ENCODE data around the gene NET1.

The NET1 gene

GRCh38 chr10:5443429-5443828 lies 31.1 kb downstream of the NET1 start:
- DNase-seq: no peak

GRCh38 chr10:5445006-5445405 lies 32.6 kb downstream of the NET1 start:
- DNase-seq: no peak

- DNase-seq: peak; percentile 14 to 60 (median 48)
Measured at GRCh38 chr10:5446390-5446926, 34.1 kb downstream of the NET1 start.

- no peak for DNase-seq
Measured at GRCh38 chr10:5447056-5447455, 34.7 kb downstream of the NET1 start.

- no peak for DNase-seq
Measured at GRCh38 chr10:5447611-5448071, 35.3 kb downstream of the NET1 start.

GRCh38 chr10:5448333-5449001 lies 36.1 kb downstream of the NET1 start:
- no peak for DNase-seq

- DNase-seq: no peak
Measured at GRCh38 chr10:5449227-5449626, 36.9 kb downstream of the NET1 start.

- no peak for DNase-seq
Measured at GRCh38 chr10:5449823-5450222, 37.5 kb downstream of the NET1 start.

GRCh38 chr10:5450605-5451384 lies 38.4 kb downstream of the NET1 start:
- no peak for DNase-seq

GRCh38 chr10:5453749-5454489 lies 41.6 kb downstream of the NET1 start:
- no peak for DNase-seq

- DNase-seq: no peak
Measured at GRCh38 chr10:5456563-5456962, 44.2 kb downstream of the NET1 start.

- DNase-seq: no peak
Measured at GRCh38 chr10:5457741-5458140, 45.4 kb downstream of the NET1 start.

- DNase-seq: no peak
Measured at GRCh38 chr10:5458425-5458824, 46.1 kb downstream of the NET1 start.

GRCh38 chr10:5458949-5459747 lies 46.8 kb downstream of the NET1 start:
- DNase-seq: no peak

- no peak for DNase-seq
Measured at GRCh38 chr10:5460468-5461202, 48.3 kb downstream of the NET1 start.

- DNase-seq: no peak
Measured at GRCh38 chr10:5461203-5461588, 48.8 kb downstream of the NET1 start.

- DNase-seq: no peak
Measured at GRCh38 chr10:5461914-5462840, 49.8 kb downstream of the NET1 start.

- no peak for DNase-seq
Measured at GRCh38 chr10:5462841-5463293, 50.5 kb downstream of the NET1 start.

GRCh38 chr10:5464546-5464945 lies 52.2 kb downstream of the NET1 start:
- no peak for DNase-seq

- no peak for DNase-seq
Measured at GRCh38 chr10:5465976-5466450, 53.7 kb downstream of the NET1 start.
